NK-92 (cell line): ENCODE results near the gene POSTN.
"Not testable (repeated sequence)": the region's sequence is repeated elsewhere in the genome, so short reads cannot be mapped to it uniquely, and the experiment has no call there.

Source experiments
- DNase-seq: peaks from one replicate; lab custom pipeline; 2025; ENCODE audit not compliant: unreplicated experiment; lab: John Stamatoyannopoulos, UW

The POSTN gene

DNA sequence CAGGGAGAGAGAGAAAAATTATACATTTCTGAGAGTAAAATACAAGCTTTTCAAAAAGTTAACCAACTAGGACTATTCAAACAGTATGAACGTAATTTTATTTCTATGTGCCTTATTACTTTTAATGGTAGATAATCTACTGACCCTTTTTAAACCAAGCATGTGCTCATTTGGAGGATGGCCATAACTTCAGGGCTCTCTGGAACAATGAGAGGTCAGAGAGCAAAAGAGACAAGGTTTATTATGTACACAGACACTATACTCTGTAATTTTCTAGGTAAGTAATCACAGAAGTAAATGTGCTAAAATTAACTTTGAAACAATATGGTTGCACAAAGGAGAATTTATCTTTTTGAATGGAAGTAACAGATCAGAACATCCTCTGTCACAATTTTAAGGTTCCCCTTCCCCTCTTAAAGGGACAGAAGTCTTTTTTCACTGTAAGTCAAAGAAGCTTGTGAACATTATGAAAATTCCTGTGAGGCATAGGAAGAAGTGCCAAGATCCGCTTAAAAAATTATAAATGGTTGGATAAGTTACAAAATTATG is 1.0 kb downstream of the POSTN start:
- no peak for DNase-seq

DNA sequence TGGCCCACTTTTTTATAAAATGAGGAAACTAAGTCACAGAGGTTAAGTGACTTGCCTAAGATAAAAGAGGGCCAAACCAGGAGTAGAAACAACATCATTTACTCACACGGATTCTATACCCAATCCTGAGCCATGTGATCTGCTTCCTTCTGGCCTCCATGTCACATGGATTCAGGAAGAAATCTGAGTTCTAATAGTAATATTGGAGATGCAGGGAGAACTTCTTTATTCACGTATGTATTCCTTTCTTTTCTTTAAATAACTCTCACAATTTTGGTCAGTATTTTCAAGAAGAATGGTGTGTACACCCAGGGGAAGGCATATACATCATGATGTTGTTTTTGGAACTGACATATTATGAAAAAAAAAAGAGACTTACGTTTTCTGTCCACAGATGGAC is 1.8 kb downstream of the POSTN start:
- no peak for DNase-seq

DNA sequence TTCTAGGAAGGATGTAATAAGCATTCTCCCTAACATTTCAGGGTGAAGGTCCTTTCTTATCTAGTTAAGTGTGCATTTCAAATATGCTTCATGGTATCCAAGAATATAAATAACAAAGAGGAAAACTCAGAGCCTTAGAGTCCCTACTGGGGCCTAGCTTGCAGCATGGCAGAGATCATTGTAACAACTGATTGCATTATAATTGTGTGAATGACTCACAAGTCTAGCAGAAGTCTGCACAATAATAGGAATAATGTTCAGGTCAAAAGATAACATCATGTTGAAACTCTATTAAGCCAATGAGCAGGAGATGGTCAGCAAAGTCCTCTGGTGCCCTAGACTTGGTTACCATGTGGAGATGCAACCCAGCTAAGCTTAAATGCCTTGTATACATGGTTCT is 3.4 kb downstream of the POSTN start:
- no peak for DNase-seq

DNA sequence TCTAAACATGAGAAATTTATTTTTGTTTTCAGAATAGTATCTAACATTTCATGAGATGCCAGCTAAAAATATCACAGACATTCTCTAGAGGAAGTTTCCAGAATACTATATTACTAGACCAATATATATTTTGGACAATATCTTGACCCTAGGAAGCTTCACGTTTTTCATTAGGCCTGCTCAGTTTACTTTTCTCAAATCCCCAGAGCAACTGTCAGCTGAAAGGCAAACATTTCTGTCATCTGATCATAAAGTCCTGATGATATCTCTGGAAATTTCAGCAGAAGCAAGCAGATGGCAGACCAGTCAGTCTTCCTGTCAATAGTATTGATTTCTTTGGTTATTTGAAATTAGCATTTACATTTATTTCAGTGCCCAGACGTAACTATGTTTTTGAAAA is 4.0 kb downstream of the POSTN start:
- no peak for DNase-seq

DNA sequence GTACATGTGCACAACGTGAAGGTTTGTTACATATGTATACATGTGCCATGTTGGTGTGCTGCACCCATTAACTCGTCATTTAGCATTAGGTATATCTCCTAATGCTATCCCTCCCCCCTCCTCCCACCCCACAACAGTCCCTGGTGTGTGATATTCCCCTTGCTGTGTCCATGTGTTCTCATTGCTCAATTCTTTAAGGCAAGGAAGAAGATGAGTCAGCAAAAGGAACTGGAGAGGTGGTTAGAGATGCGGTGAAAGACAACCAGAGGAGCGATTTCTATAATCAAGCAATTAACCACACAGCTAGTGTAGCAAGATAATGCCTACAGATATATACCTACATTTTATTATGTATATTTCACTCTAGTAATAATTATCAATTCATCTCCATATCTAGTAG is 9.2 kb downstream of the POSTN start:
- not testable (repeated sequence) for DNase-seq

DNA sequence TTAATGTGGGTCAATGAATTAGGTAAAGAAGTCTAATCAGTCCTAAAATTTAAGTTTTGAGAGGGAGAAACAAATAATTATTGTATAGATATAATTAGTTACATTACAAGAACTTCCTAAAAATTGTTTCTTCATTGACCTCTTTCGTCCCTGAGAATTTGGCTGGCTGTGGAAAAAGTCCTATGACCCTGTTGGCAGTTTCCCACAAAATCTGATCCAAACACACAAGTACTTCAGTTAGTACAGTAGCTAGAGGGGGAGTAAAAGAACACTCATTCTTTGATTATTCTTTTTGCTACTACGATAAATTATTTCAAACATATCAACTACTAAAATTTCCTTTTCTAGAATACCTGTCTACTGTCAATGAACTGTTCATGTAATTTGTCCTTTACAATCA is 11.3 kb downstream of the POSTN start:
- DNase-seq, result no peak

DNA sequence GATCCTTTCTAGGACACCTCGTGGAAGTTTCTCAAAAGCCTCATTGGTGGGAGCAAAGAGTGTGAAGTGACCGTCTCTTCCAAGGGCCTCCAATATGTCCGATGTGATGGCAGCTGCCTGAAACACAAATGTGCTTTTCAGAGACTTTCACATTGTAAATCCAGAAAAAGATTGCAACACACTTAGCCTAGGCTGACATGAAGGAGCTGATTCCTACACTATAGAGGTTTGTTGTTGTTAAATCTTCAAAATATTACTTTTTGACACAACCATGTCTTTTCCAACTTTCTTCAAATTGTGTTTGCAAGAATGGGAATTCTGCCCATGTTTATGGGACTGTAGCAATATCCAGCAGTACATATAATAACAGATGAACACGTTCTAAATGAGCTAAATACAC is 12.4 kb downstream of the POSTN start:
- DNase-seq, result no peak

DNA sequence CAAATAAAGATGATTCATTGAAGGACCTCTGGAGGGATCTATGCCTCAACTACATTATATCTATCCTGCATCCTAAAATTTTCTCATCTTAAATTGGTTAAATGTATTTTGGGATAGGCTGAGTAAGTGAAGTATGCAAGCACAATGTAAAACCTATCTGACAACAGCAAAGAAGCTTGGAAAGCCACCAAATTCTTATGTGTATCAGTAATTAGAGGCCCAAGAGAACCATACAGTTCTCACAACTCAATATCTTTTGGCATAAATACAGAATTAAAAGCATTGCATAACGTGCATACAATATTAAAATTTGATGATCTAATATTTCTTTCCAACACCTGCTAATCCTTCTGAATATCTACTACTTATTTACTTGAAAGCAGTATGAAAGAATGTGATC is 13.0 kb downstream of the POSTN start:
- DNase-seq, result no peak

DNA sequence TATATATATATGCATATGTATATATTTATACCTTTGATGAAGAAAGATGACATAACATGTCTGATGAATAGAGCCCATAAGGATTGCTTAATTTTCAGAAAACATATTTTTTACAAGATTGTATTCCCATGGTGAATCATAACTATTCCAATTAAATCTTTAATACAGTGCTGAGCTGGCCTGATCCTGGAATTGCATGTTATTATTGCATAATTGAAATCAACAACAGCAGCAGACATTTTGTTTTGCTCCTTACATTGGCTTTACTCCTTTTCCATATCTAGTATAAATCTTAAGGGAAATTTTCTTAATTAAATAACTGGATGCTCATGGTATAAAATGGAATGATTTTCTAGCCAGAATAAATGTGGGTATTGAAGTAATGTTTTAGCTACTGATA is 22.0 kb downstream of the POSTN start:
- DNase-seq, result no peak

DNA sequence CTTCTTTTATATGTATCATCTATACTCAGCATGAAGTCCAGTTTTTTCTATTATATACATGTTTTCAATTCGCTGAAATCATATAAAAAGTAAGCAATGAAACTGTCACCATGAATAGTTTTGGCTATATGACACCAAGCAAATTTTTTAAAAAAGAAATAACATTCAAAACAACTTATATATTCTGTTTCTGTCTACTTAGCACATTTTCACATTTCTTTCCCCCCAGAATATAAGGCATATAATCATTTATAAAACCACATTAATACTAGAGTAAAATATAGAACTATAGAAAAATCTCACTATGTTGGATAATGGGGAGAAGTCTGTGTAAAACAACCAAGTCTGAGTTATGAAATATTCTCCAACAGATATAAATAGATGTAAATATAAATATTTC is 33.1 kb downstream of the POSTN start:
- no peak for DNase-seq

DNA sequence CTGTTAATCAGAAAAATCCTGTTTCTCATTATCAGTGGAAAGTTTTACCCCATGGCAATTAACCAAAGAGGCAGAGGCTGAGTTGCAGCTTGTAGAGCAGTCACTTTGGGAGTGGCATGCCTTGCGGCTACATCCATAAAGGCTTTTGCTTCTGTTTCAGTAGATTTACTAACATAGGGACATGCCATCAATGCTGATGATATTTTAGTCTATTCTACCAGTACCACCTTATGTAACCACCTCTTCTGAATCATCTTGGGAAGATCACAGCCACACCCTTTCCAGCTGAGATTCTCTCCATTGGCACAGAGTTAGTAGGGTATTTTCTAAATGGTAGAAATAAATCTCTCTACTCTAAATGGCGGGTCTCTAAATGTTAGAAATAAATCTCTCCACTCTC is 37.5 kb downstream of the POSTN start:
- no peak for DNase-seq

DNA sequence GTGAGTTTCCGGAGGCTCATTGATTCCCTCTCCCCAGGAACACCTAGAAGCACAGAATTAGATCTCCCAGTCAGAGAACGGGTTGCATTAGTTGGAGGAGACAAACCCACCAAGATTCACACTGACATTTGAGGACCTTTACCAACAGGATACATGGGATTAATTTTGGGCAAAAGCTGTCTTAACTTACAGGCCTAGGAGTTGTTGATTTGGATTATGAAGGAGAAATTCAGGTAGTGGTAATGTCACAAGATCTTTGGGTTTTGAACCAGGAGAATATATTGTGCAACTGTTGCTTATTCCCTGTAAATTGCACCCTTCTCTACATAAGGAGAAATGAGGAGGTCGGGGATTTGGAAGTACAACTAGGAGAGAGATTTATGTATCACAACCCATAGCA is 38.0 kb downstream of the POSTN start:
- no peak for DNase-seq

DNA sequence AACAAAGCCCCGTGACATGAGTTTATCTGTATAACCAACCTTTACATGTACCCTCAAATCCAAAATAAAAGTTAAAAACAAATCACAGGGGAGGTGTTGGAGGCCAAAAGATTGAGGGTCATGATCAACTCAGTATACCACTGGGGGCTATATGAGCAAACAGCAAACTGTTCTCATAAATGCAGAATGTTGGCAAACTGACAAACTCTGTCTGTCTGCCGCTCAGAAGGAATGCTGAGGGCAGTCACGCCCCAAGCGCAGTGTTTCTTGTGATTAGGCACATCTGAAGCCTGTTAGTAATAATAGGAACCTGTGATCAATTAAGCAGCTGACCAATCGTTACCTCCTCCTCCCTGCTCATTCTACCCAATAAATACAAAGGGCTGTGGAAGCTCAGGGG is 39.8 kb downstream of the POSTN start:
- not testable (repeated sequence) for DNase-seq

DNA sequence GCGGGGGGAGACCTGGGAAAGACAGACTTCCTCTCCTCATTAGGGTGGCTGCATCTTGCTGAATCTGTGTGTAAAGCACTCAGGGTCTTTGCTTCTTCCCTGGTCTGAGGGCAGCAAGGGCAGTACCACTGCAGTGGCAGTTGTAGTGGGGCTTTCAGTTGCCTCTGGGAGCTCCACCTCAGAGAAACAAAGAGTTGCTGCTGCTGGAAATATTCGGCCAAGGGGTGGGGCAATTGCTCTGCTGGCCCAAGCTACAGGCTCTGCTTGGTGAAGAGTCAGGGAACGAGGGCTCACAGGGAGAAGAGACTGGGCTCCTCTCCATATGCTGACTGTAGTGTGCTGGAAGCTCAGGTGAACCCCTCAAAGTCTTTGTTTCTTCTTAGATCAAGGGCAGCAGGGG is 52.5 kb downstream of the POSTN start:
- no peak for DNase-seq

DNA sequence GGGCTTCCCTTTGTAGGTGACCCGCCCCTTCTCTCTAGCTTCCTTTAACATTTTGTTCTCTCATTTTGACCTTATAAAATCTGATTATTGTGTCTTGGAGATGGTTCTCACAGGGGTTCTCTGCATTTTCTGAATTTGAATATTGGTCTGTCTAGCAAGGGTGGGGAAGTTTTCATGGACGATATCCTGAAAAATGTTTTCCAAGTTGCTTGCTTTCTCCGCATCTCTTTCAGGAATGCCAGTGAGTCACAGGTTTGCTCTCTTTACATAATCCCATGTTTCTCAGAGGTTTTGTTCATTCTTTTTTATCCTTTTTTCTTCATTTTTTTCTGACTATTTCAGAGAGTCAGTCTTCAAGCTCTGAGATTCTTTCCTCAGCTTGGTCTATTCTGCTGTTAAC is 53.6 kb downstream of the POSTN start:
- DNase-seq, result no peak

DNA sequence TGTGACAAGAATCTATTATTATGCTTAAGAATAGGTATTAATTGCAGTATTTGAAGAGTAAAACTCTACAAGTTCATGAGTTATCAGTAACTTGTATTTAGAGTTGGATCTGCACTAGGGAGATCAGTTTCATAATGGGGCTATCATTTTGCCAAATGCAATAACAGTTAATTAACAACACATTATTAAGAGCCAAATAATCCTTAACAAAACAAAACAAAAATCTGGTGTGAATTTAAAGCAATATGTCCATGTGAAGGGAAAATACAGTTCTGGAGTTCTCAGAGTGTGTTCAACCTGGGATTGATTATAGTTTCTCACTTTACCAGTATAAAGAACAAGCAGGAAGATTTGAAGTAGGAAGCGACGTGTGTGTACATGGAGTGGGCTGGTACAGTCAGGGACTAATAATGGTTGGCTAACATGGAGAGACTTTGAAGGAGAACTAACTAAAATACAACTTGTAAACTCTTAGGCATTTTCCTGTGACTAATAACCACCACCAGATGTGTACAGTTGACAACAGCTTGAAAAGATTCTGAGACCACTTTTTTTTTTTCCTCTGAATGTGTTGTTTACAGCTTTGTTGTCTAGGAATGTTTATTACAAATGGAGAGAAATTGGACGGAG is 58.5 kb downstream of the POSTN start:
- no peak for DNase-seq

DNA sequence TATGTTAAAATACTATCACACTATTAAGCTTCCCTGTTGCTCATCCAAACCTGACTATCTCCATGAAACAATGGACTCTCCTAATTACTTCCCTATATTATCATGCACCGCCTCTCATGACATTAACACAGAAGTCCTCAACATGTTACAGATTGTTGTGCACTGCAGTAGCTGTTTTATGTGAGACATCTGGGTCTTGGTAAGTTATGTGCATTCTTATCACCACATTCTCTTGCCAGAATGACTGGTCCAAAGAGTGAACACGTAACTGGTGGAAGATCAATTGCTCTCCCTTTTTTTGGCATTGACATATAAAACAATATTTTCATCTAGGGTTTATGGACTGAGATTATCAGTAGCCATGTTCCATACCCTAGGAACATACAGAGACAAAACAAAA is 59.4 kb downstream of the POSTN start:
- DNase-seq, result no peak

DNA sequence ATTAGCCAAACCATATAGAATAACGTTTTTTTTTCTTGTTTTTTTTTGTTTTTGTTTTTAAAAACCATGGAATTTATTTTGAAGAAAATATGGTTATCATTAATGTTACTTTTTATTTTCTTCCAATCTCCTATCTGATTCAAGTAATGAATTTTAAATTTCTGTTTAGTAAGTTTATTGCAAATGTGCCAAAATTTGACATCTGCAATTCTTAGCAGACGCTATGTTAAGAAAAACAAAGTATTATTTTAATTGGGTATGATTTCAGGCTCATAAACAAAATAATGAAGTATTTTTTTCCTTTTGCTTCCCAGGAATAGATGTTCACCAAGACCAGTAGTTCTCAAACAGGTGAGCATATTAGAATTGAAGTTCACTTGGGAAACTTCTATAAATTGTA is 63.1 kb downstream of the POSTN start:
- DNase-seq, result no peak

DNA sequence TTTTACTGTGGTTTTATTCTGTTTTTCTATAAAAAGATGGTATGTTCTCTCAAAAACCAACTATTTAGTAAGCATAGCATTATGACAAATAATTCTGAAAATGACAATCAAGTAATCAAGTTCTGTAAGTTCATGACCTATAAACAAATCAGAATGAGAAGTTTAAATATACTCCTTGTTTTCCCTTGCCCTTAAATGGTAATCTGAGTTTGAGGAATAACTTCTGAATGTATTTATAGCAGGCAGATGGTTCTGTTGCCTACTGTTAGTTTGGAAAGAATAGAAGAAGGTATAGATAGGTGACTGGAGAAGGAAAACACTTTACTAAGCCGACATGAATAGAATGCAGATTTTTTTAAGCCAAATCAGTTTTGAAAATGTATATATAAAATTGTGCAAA is 63.9 kb downstream of the POSTN start:
- no peak for DNase-seq

DNA sequence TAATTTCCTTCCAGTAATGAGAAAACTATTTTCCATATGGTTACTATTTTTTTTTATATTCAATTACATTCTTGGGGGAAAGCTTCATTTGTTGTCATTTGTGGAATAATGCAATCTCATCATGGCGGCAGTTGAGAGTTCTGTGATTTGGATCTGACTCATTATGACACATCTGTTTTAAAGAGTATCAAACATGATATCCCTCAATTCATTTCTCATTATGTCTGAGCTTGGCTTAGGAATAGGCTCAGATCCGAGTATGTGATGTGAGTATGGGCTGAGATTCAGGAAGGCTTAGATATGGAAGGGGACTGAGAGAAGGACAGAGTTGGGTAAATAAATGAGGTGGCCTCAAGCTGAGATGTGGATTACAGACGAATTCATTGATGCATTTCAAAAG is 64.4 kb downstream of the POSTN start:
- no peak for DNase-seq

DNA sequence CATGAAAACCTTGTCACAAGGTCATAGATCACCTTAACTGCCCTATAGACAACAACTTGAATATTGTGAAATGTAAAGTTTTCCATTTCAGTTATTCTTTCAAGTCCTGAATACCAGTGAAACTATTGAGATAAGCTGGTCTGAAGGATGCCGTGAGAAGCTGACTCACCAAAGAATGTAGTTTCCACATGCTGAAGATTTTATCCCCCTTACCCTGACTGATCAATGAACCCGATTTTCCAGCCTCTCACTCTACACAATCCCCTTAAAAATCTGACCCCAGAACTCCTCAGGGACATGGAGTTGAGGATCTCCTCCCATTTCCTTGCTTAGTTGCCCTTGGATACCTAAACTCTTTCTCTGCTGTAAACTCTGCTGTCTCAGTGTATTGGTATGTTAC is 67.5 kb downstream of the POSTN start:
- no peak for DNase-seq

DNA sequence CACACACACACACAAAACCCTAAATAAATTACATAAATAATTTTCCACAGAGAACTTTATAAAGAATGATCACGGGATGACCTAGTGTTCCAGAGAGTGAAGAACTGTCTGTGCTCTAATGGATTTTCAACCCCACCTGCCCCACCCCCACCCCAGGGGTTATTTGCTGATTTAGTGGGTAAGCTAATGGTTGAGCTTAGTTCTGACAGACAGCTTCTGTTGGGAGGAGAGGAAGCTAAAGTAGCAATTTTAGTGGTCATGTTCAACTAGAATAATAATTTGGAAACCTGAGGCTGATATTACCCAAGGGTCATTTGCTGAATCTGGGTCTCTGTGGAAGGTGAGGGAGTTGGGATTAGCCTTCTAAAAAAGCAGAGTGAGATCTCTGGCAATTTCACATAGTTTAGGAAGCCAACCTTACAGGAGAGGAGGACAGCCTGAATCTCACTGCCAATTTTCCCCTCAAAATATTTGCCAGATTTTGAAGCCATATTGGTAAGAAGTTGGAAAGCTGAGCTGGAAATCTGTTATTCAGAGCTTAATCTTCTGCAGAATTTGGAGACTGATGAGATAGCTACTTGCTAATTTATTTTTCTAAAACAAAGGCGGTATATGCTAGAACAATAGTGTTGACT is 68.7 kb downstream of the POSTN start:
- no peak for DNase-seq
